Hypothalamus (tissue), 51 donors: ENCODE results near the gene TIAM1.
A peak's percentile ranks its signal among the peaks of the same experiment; 100 is the strongest.

Experiments
- DNase-seq, 51 donors: peaks; one replicate each; lab custom pipeline; 2025; lab: John Stamatoyannopoulos, UW

TIAM1 gene

GRCh38 chr21:31145274-31145673, 198.8 kb downstream of the TIAM1 start:
- no peak for DNase-seq

- no peak for DNase-seq
Measured at GRCh38 chr21:31143036-31143435, 201.0 kb downstream of the TIAM1 start.

- peak in 1 of 51 donors; percentile 9 for DNase-seq
Measured at GRCh38 chr21:31142600-31142999, 201.5 kb downstream of the TIAM1 start.

GRCh38 chr21:31141389-31142000, 202.6 kb downstream of the TIAM1 start:
- DNase-seq: no peak

GRCh38 chr21:31140676-31141075, 203.4 kb downstream of the TIAM1 start:
- no peak for DNase-seq

- no peak for DNase-seq
Measured at GRCh38 chr21:31140025-31140424, 204.0 kb downstream of the TIAM1 start.

GRCh38 chr21:31137960-31138359, 206.1 kb downstream of the TIAM1 start:
- DNase-seq: no peak

GRCh38 chr21:31136891-31137290, 207.2 kb downstream of the TIAM1 start:
- DNase-seq: peak in 17 of 51 donors; percentile 11 to 47 (median 25)

GRCh38 chr21:31135531-31136184, 208.4 kb downstream of the TIAM1 start:
- DNase-seq: peak in 2 of 51 donors; percentile 8 to 11

GRCh38 chr21:31133243-31133830, 210.7 kb downstream of the TIAM1 start:
- DNase-seq: no peak

GRCh38 chr21:31132574-31133242, 211.4 kb downstream of the TIAM1 start:
- peak in 4 of 51 donors; percentile 18 to 51 (median 24) for DNase-seq

GRCh38 chr21:31130821-31131220, 213.2 kb downstream of the TIAM1 start:
- no peak for DNase-seq

- no peak for DNase-seq
Measured at GRCh38 chr21:31128234-31128633, 215.8 kb downstream of the TIAM1 start.

- peak in 4 of 51 donors; percentile 27 to 38 (median 34) for DNase-seq
Measured at GRCh38 chr21:31124010-31124409, 220.1 kb downstream of the TIAM1 start.

- DNase-seq: no peak
Measured at GRCh38 chr21:31119199-31119598, 224.9 kb downstream of the TIAM1 start.

- no peak for DNase-seq
Measured at GRCh38 chr21:31117128-31117916, 226.7 kb downstream of the TIAM1 start.

- peak in 1 of 51 donors; percentile 15 for DNase-seq
Measured at GRCh38 chr21:31115249-31115648, 228.8 kb downstream of the TIAM1 start.

- DNase-seq: no peak
Measured at GRCh38 chr21:31111093-31111492, 233.0 kb downstream of the TIAM1 start.

- DNase-seq: peak in 18 of 51 donors; percentile 14 to 72 (median 36)
Measured at GRCh38 chr21:31110430-31110829, 233.6 kb downstream of the TIAM1 start.

- peak in 1 of 51 donors; percentile 12 for DNase-seq
Measured at GRCh38 chr21:31107871-31108270, 236.2 kb downstream of the TIAM1 start.
